ENCODE results near the gene TJP1. TPM values are rescaled to one million over a fixed set of nuclear protein-coding genes. Genes with fewer than 3 reads are reported as not detected.
"Not testable (repeated sequence)": the region's sequence is repeated elsewhere in the genome, so short reads cannot be mapped to it uniquely, and the experiment has no call there.

Gene TJP1
- polyA plus RNA-seq, 1 experiment: 42.5 TPM

DNA sequence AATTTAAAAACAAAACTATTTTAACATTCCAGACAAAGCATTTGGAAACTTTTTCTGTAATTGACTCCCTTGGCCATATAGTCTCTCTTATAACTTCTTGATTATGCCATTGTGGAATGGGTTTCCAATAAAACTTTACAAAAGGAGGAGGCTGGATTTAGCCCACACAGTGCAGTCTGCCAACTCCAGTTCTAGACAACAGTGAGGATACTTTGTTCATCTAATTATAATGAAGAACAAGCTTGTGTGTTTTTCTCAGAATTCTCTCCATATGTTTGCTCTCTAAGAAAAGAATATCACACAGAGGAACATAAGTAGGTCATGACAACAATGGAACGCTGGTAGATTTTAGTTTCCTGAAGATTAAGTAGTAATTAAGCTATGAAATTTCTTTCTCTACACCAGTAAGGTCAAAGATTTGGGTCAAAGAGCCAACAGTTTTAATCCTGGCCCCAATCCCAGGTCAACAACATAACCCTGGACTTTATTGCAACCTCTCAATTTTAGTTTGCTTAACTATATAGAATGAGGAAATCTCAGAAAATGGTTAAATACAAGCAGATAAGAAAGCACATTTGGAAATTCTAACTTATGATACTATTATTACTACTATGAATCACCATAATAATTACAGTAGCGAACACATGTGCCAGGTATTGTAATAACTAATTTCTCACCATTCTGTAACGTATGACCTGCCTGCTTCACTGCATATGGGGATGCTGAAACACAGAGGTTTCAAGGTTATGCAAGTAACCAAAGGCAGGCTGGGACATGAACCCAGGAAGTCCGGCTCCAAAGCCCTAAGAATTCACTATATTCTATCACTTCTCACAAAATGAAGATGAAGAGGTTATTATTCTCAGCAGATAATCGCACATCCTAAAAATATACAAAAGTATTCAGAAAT, 65.7 kb downstream of the TJP1 start:
- TF ChIP-seq, protein P1, sequence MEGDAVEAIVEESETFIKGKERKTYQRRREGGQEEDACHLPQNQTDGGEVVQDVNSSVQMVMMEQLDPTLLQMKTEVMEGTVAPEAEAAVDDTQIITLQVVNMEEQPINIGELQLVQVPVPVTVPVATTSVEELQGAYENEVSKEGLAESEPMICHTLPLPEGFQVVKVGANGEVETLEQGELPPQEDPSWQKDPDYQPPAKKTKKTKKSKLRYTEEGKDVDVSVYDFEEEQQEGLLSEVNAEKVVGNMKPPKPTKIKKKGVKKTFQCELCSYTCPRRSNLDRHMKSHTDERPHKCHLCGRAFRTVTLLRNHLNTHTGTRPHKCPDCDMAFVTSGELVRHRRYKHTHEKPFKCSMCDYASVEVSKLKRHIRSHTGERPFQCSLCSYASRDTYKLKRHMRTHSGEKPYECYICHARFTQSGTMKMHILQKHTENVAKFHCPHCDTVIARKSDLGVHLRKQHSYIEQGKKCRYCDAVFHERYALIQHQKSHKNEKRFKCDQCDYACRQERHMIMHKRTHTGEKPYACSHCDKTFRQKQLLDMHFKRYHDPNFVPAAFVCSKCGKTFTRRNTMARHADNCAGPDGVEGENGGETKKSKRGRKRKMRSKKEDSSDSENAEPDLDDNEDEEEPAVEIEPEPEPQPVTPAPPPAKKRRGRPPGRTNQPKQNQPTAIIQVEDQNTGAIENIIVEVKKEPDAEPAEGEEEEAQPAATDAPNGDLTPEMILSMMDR (IDR thresholded peaks at IDR 0.05; ENCODE audit: insufficient read depth, low read depth, low read length): no peak
- ChIA-PET POLR2A (no interaction called here), CTCF (no interaction called here)
- no peak for DNase-seq (ENCODE audit: low read depth)
- H3K27me3 ChIP-seq (ENCODE audit: control insufficient read depth, insufficient read depth, low read length): no peaks in the 10 kb centered on the region
- H3K4me3 ChIP-seq (ENCODE audit: low read depth, low read length): no peak overlapping the region
- H3K36me3 ChIP-seq (ENCODE audit: control insufficient read depth, insufficient read depth, low read length): peaks cover 3% of the 10 kb centered on the region; the same call in 1 of the 2 replicates

DNA sequence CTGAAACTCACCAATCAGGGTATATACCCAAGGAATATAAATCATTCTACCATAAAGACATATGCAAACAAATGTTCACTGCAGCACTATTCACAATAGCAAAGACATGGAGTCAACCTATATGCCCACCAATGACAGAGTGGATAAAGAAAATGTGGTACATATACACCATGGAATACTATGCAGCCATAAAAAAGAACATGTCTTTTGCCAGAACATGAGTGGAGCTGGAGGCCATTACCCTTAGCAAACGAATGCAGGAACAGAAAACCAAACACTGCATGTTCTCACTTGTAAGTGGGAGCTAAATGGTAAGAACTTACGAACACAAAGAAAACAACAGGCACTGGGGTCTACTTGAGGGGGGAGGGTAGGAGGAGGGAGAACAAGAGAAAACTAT, 68.3 kb downstream of the TJP1 start:
- CTCF ChIA-PET; DNase-seq (ENCODE audit: low read depth); POLR2A ChIA-PET; H3K4me3 ChIP-seq (ENCODE audit: low read depth, low read length); H3K27me3 ChIP-seq (ENCODE audit: control insufficient read depth, insufficient read depth, low read length); H3K36me3 ChIP-seq (ENCODE audit: control insufficient read depth, insufficient read depth, low read length): not testable (repeated sequence)

DNA sequence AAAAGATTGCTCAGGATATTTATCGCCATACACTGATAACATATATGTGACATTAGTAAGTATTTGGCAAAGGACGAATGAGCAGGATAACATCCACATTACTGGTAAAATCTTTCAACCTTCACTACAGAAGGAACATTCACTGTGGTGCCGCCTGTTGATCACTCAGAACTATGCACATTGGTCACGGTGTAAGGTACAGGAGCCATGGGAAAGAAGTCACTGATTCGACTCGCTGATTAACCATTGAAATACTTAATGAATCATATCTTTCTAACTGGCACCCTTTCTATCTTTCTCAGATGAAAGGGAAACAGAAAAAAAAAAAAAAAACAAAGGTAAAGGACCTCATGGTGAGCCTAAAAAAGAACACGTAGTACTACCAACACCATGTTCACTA, 68.8 kb downstream of the TJP1 start:
- CTCF ChIA-PET: no interaction called here
- TF ChIP-seq, protein P1 (IDR thresholded peaks at IDR 0.05; ENCODE audit: insufficient read depth, low read depth, low read length): no peak
- 0 out of 2 replicates have a peak, but pooled peaks cover 1% of the 10 kb centered on the region for H3K36me3 ChIP-seq (ENCODE audit: control insufficient read depth, insufficient read depth, low read length)

DNA sequence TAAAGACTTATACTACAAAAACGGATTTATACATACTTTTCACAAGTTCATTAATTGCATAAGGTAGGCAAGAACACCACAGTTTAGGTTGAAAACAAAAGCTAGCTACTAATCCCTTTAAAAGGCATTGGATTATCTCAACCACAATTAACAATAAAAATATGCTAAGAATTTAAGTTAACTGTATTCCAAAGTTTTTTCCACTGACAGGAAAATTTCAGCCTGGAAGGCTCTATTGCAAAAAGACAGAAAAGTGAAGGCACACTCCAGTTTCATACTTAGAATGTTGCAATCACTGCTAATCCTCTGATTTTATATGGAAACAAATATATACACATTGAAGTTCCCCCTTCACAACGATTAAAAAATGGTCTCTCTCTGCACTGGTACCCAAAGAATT, 71.5 kb downstream of the TJP1 start:
- POLR2A ChIA-PET: interaction anchor here (0.6 kb wide), 1 partner anchor 276 kb away, joined by 6 read pairs; no protein-coding TSS in a partner anchor
- 0 out of 2 replicates have a peak, but pooled peaks cover 1% of the 10 kb centered on the region for H3K36me3 ChIP-seq (ENCODE audit: control insufficient read depth, insufficient read depth, low read length)
- no peaks in the 10 kb centered on the region for H3K27me3 ChIP-seq (ENCODE audit: control insufficient read depth, insufficient read depth, low read length)
- CTCF ChIA-PET: interaction anchor here (2.3 kb wide), 1 partner anchor 292 kb away, joined by 11 read pairs; no protein-coding TSS in a partner anchor
- TF ChIP-seq, protein P1 (IDR thresholded peaks at IDR 0.05; ENCODE audit: insufficient read depth, low read depth, low read length): no peak
- H3K4me3 ChIP-seq (ENCODE audit: low read depth, low read length): no peak overlapping the region
- no peak for DNase-seq (ENCODE audit: low read depth)

More for the DNA sequence above, 68.8 kb downstream of the TJP1 start:
- POLR2A ChIA-PET: no interaction called here
- no peaks in the 10 kb centered on the region for H3K27me3 ChIP-seq (ENCODE audit: control insufficient read depth, insufficient read depth, low read length)
- no peak overlapping the region for H3K4me3 ChIP-seq (ENCODE audit: low read depth, low read length)
- DNase-seq (ENCODE audit: low read depth): no peak

DNA sequence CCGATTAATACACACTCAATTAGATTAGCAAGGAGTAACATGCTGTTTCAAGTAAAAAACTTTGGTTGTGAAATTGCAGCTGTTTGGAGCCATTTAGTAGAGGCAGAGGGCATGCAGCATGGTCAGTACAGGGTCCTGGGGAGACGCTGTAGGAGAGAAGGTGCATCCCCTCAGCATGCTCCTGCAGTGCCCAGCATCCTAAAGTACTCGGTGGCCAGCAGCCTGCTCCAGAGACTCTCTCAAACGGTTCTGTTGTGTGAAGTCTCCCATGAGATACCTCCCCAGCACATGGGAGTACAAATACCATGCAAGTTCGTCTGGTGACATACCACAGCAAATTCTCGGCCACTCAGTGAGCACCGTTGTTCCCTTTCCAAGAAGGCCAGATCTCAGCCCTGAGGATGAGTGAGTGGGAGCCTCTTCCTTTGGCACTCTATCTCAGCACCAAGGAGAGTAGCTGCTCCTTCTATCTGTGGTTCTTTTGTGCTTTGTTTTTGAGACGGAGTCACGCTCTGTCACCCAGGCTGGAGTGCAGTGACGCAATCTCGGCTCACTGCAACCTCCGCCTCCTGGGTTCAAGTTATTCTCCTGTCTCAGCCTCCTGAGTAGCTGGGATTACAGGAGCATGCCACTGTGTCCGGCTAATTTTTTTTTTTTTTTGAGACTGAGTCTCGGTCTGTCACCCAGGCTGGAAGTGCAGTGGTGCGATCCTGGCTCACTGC, 72.7 kb downstream of the TJP1 start:
- ChIA-PET POLR2A (interaction anchor here (0.6 kb wide), 1 partner anchor 175 kb away, joined by 3 read pairs; no protein-coding TSS in a partner anchor), CTCF (interaction anchor here (0.6 to 4.3 kb wide), 4 partner anchors 81 to 323 kb away, joined by 4 to 21 read pairs (median 8); no protein-coding TSS in a partner anchor)
- Histone ChIP-seq H3K4me3 (ENCODE audit: low read depth, low read length) (no peak overlapping the region), H3K27me3 (ENCODE audit: control insufficient read depth, insufficient read depth, low read length) (no peaks in the 10 kb centered on the region), H3K36me3 (ENCODE audit: control insufficient read depth, insufficient read depth, low read length) (0 out of 2 replicates have a peak, but pooled peaks cover 1% of the 10 kb centered on the region)
- TF ChIP-seq, protein P1 (IDR thresholded peaks at IDR 0.05; ENCODE audit: insufficient read depth, low read depth, low read length): no peak
- DNase-seq (ENCODE audit: low read depth): no peak
